Measurements from ENCODE around the gene HARS2. TPM values are rescaled to one million over a fixed set of nuclear protein-coding genes. Genes with fewer than 3 reads are reported as not detected.

HARS2 gene
- polyA plus RNA-seq, 1 donor (not counting 4 experiments of a cell fraction or from before 2014, with no cell fraction given): 44.5 TPM

- H3K4me1 ChIP-seq (ENCODE audit: control insufficient read depth, extremely low read depth, insufficient read depth, low read length): peaks cover 12% of the 10 kb centered on the region
- dilution Hi-C loops (cut with MboI; ENCODE audit: extremely low pct_ligation_motif_present, low sequenced_read_pairs): no loop called here
Observed at GRCh38 chr5:140642718-140643117, 48.5 kb upstream of the HARS2 start.

GRCh38 chr5:140647042-140647419 is 44.2 kb upstream of the HARS2 start:
- Histone ChIP-seq H3K9me1 (ENCODE audit: control insufficient read depth, extremely low read depth, insufficient read depth, low read length) (no peaks in the 10 kb centered on the region), H3K4me1 (ENCODE audit: control insufficient read depth, extremely low read depth, insufficient read depth, low read length) (peaks cover 8% of the 10 kb centered on the region), H3K79me2 (ENCODE audit: control insufficient read depth, insufficient read depth, low read length) (peaks cover 33% of the 10 kb centered on the region), H4K20me1 (ENCODE audit: control insufficient read depth, extremely low read depth, insufficient read depth, low read length) (no peaks in the 10 kb centered on the region), H3K36me3 (ENCODE audit: control insufficient read depth in 2 of 2, extremely low read depth in 1 of 2, insufficient read depth in 2 of 2, low read length in 2 of 2) (peaks cover 13 to 22% of the 10 kb centered on the region in 2 experiments), H3K9me3 (ENCODE audit: control insufficient read depth, low read depth, low read length) (no peaks in the 10 kb centered on the region), H3K4me3 (ENCODE audit: control insufficient read depth in 2 of 3, extremely low read depth in 1 of 3, insufficient read depth in 2 of 3, low read depth in 1 of 3, low read length in 3 of 3) (peak overlapping the region; percentile 70 to 97 (median 75)), H3K9ac (ENCODE audit: control insufficient read depth, extremely low read depth, insufficient read depth, low read length) (peak overlapping the region; percentile 83), H3K27me3 (ENCODE audit: control insufficient read depth, extremely low read depth, insufficient read depth, low read length) (no peaks in the 10 kb centered on the region), H3K4me2 (ENCODE audit: control insufficient read depth, extremely low read depth, insufficient read depth, low read depth, low read length) (peak overlapping the region; percentile 99), H3K27ac (ENCODE audit: control insufficient read depth, insufficient read depth, low read length) (peak overlapping the region; percentile 77), H2AFZ (ENCODE audit: control insufficient read depth, low read length) (peak overlapping the region; percentile 80)
- dilution Hi-C loops (cut with MboI; ENCODE audit: extremely low pct_ligation_motif_present, low sequenced_read_pairs): no loop called here
- no peak for FAIRE-seq
- no peak for DNase-seq (ENCODE audit: low read depth, low spot score)
- no peak for TF ChIP-seq EZH2 (IDR thresholded peaks at IDR 0.05; ENCODE audit: low read length)
- no peak for TF ChIP-seq CTCF (optimal IDR thresholded peaks at IDR 0.05 in 1 of 3, IDR thresholded peaks at IDR 0.05 in 1 of 3, conservative IDR thresholded peaks at IDR 0.05 in 1 of 3; ENCODE audit: extremely low read depth in 1 of 3, insufficient read depth in 2 of 3, low read length in 3 of 3)

More at GRCh38 chr5:140642718-140643117, 48.5 kb upstream of the HARS2 start:
- Histone ChIP-seq H4K20me1 (ENCODE audit: control insufficient read depth, extremely low read depth, insufficient read depth, low read length) (no peaks in the 10 kb centered on the region), H3K4me2 (ENCODE audit: control insufficient read depth, extremely low read depth, insufficient read depth, low read depth, low read length) (no peak overlapping the region), H2AFZ (ENCODE audit: control insufficient read depth, low read length) (no peak overlapping the region), H3K9ac (ENCODE audit: control insufficient read depth, extremely low read depth, insufficient read depth, low read length) (no peak overlapping the region), H3K27me3 (ENCODE audit: control insufficient read depth, extremely low read depth, insufficient read depth, low read length) (no peaks in the 10 kb centered on the region), H3K79me2 (ENCODE audit: control insufficient read depth, insufficient read depth, low read length) (peaks cover 26% of the 10 kb centered on the region), H3K36me3 (ENCODE audit: control insufficient read depth in 2 of 2, extremely low read depth in 1 of 2, insufficient read depth in 2 of 2, low read length in 2 of 2) (peaks cover 10 to 17% of the 10 kb centered on the region in 2 experiments), H3K9me3 (ENCODE audit: control insufficient read depth, low read depth, low read length) (no peaks in the 10 kb centered on the region), H3K9me1 (ENCODE audit: control insufficient read depth, extremely low read depth, insufficient read depth, low read length) (no peaks in the 10 kb centered on the region), H3K27ac (ENCODE audit: control insufficient read depth, insufficient read depth, low read length) (no peak overlapping the region), H3K4me3 (ENCODE audit: control insufficient read depth in 2 of 3, extremely low read depth in 1 of 3, insufficient read depth in 2 of 3, low read depth in 1 of 3, low read length in 3 of 3) (no peak overlapping the region)
- FAIRE-seq (no peak), DNase-seq (ENCODE audit: low read depth, low spot score) (no peak)
- TF ChIP-seq EZH2 (IDR thresholded peaks at IDR 0.05; ENCODE audit: low read length): no peak
- TF ChIP-seq CTCF (optimal IDR thresholded peaks at IDR 0.05 in 1 of 3, IDR thresholded peaks at IDR 0.05 in 1 of 3, conservative IDR thresholded peaks at IDR 0.05 in 1 of 3; ENCODE audit: extremely low read depth in 1 of 3, insufficient read depth in 2 of 3, low read length in 3 of 3): no peak

Measured in keratinocyte (primary cell).